ENCODE data around the gene TSHZ3.

TSHZ3 gene

DNA sequence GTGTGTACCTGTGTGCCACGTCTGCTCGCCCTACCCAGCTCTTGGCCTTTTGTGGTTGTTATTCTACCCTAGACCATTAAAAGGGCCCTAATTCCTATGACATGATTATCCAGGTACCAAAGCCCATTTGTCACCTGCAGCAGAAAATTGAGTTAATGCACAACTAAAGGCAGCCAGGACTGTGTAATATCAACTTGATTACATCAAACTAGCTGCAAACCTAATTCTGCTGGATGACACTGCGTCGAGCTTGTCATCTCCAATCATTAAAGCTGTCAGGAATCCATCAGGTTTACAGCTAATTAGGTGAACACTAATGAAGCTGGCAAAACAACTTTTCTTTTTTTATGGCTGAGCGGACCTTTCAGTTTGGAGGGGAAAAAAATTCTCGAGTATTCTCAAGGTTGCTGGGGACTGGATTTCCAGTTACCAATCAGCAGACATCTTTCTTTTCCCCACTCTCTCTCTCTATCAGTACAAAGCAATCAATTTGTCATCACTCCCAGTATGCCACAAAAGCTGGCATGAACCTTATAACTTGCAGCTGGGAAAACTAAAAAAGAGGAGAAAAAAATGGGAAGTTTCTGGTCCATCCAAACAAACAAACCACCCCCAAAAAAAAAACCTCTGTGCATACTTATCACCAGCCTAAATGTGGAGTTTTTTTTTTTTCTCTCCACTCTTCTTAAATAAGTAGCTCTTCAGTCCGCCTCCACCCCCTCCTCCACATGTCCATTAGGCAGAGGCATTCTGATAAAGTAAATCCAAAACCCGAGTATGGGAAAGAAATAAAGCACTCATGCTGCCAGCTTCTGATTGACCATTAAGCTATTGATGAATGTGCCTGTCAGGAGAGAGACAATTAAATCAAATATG, 2.8 kb downstream of the TSHZ3 start:
- TF ChIP-seq, protein P1, sequence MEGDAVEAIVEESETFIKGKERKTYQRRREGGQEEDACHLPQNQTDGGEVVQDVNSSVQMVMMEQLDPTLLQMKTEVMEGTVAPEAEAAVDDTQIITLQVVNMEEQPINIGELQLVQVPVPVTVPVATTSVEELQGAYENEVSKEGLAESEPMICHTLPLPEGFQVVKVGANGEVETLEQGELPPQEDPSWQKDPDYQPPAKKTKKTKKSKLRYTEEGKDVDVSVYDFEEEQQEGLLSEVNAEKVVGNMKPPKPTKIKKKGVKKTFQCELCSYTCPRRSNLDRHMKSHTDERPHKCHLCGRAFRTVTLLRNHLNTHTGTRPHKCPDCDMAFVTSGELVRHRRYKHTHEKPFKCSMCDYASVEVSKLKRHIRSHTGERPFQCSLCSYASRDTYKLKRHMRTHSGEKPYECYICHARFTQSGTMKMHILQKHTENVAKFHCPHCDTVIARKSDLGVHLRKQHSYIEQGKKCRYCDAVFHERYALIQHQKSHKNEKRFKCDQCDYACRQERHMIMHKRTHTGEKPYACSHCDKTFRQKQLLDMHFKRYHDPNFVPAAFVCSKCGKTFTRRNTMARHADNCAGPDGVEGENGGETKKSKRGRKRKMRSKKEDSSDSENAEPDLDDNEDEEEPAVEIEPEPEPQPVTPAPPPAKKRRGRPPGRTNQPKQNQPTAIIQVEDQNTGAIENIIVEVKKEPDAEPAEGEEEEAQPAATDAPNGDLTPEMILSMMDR (IDR thresholded peaks at IDR 0.05): no peak
- no peak for DNase-seq (ENCODE audit: low spot score)
- Histone ChIP-seq H3K27ac (no peak overlapping the region), H3K4me3 (no peak overlapping the region)

DNA sequence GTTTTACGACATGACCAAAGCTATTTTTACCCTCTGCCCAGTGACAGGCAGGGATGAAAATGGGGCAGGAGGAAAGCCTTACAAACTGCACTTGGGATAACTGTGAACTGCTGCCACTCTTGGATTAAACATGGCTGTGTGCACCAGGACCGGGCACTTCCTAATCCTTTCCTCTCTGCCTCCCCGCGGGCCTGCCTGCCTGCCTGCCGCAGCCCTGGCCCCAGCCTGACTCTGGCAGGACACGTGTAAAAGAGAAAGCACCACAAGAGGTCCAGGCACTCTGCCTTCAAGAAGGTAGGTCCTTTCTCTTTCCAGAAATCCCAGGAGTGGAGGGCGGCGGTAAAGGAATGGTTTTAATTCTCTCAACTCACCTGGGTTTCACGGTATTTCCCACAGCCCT, 4.8 kb downstream of the TSHZ3 start:
- no peak overlapping the region for H3K4me3 ChIP-seq
- TF ChIP-seq, protein P1 (IDR thresholded peaks at IDR 0.05): no peak
- no peak for DNase-seq (ENCODE audit: low spot score)
- H3K27ac ChIP-seq: no peak overlapping the region

DNA sequence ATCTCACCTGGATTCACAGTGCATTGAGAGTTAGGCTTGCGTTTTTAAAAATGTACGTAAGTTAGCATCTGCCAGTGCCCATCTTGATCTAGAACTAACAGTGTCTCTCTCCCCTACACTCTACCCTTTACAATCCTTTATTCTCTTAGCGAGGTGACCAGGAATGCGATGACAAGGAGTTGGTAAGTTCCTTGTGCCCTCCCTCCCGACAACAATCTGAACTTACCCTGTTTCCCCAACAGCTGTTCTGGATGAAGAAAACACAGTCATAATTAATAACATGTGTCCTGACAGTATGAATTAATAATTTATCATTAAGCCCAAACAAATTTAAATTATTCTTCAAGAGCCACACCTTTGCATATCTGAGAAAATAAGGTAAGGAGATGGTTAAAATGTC, 6.3 kb downstream of the TSHZ3 start:
- TF ChIP-seq, protein P1 (IDR thresholded peaks at IDR 0.05): no peak
- DNase-seq (ENCODE audit: low spot score): no peak
- no peak overlapping the region for H3K4me3 ChIP-seq
- H3K27ac ChIP-seq: no peak overlapping the region

DNA sequence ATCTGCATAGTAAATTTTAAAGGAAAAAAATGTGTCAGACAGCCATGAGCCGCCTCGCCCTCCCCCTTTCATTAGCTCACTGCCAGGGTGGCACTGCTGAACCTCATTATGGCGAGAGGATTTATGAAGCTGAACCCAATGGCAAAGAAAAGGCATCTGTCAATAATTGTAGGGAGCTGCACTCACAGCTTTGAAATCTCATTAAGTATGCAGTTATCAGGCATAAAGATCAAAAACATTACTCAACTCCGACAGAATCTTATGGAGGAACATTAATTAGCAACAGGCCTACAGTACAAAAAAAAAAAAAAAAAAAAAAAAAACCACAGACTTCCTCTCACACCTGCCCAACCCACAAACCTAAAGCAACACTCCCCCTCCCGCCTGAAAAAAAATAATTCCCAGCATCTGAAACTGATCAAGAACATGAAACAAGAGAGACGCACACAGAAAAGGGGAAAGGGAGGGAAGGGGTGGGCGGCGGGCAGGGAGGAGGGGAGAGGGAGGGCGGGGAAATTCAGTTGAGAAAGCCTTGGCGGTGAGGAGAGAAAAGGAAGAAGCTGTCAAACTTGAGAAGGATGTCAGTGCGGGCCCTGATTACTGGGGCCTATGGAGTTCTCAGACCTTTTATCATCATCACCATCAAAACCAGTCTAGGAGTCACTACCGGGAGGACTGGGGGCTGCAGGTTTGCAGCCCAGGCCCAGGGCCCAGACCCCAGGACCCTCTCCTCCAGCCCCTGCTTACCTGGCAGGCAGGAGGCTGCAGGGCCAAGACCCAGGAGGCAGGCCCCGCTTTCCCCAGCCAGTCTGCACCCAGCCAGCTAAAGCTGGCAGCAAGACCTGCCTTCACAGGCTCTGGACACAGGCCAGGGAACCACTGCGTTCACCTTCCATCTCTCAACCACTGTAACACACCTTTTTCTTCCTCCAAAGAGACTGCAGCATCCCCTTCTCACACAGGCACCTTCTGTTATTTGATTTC, 8.9 kb downstream of the TSHZ3 start:
- TF ChIP-seq, protein P1 (IDR thresholded peaks at IDR 0.05): no peak
- Histone ChIP-seq H3K4me3 (no peak overlapping the region), H3K27ac (no peak overlapping the region)
- DNase-seq (ENCODE audit: low spot score): no peak

DNA sequence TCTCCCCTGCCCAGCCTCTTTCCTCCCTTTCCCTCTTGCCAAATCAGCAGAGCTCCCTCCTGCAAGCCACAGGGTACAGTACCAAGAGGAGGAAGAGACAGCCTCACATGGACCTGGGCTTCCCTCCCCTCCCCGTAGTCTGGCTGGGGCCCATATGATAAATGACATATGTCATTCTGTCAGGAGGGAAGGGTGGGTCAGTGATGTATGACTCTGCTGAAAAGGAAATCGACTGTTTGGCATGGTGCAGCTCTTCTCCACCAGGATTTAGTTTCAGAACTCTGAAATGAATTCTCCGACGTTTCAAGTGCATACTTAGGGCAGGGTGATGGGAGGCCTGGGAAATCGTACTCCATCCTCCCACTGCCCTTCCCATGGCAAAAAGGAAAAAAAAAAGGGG, 9.8 kb downstream of the TSHZ3 start:
- H3K27ac ChIP-seq: peak overlapping the region in 1 of 2 donors; percentile 28
- no peak for DNase-seq (ENCODE audit: low spot score)
- TF ChIP-seq, protein P1 (IDR thresholded peaks at IDR 0.05): no peak
- H3K4me3 ChIP-seq: no peak overlapping the region

DNA sequence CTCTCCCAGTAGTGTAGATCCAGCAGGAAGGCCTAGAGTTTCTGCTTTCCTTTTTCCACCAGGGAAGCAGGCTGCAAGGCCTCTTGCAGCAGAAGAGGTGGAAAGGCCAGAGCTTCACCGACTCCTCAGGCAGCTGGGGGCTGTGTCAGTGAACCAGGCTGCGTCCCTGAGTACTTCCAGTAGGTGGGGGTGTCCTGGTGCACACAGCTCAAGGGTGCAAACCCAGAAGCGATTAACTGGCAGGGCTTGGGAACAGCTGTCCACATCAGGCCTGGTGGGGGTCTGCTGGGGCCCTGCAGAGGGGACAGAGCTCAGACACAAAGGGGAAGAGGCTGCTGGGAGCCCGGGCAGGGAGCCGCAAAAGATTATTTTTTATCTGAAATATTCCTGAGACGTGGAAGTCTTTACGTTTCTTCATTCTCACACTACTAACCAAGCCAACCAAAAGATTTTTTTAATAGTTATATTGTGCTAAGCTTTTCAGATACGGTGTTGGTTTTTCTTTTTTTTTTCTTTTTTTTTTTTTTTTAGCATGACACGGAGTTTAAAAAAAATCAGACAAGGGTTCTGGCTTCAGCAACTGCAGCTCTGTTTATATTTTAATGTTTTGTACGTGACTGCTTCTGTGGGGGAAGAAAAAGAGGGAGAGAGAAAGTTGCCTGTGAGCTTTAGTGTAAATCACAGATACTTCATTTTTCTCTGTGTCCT, 11.0 kb downstream of the TSHZ3 start:
- Histone ChIP-seq H3K4me3 (no peak overlapping the region), H3K27ac (peak overlapping the region; percentile 41)
- DNase-seq (ENCODE audit: low spot score): no peak
- TF ChIP-seq, protein P1 (IDR thresholded peaks at IDR 0.05): peak; percentile 36
